Esophagus muscularis mucosa (tissue), 4 donors: ENCODE data around the gene N4BP3. TPM values are rescaled to one million over a fixed set of nuclear protein-coding genes. Genes with fewer than 3 reads are reported as not detected.

Source experiments
- DNase-seq: peaks from one replicate; pipeline ENCODE4 v3.0.0-alpha.2; 2017; ENCODE audit errors: extremely low spot score
- H3K27ac ChIP-seq, 4 donors: fragments of 200-600 bp; sonication (generic); replicated peaks in 1 of 4; 1 replicate in 3 of 4; 2 replicates in 1 of 4; pipeline ENCODE4 v1.5.1; 2016 to 2019; ENCODE audit warnings: mild to moderate bottlenecking in 1 of 4
- H3K27me3 ChIP-seq, 4 donors: fragments of 200-600 bp; sonication (generic); one replicate each; pipeline versions ENCODE4 v1.5.1 to v1.6.0; 2016 to 2019
- H3K36me3 ChIP-seq, 4 donors: fragments of 200-600 bp; sonication (generic); one replicate each; pipeline ENCODE4 v1.5.1; 2016 to 2019
- H3K4me1 ChIP-seq, 4 donors: fragments of 200-600 bp; sonication (generic); one replicate each; pipeline ENCODE4 v1.5.1; 2016 to 2019
- H3K4me3 ChIP-seq, 4 donors: fragments of 200-600 bp; sonication (generic); 1 replicate in 2 of 4; 2 replicates in 2 of 4; pipeline ENCODE4 v1.5.1; 2016 to 2019; ENCODE audit warnings: mild to moderate bottlenecking in 4 of 4, moderate library complexity in 1 of 4
- H3K9me3 ChIP-seq, 4 donors: fragments of 200-600 bp; sonication (generic); 1 replicate in 3 of 4; 2 replicates in 1 of 4; pipeline ENCODE4 v1.5.1; 2016 to 2019
- EP300 ChIP-seq: sonication (generic); formaldehyde crosslinking; IDR thresholded peaks from one replicate; pipeline ENCODE4 v1.6.1; 2017; ENCODE audit warnings: antibody characterized with exemption
- POLR2A ChIP-seq: fragments of 450-650 bp; IDR thresholded peaks from one replicate; pipeline ENCODE4 v1.6.1; 2017; ENCODE audit warnings: antibody characterized with exemption, moderate library complexity, mild to moderate bottlenecking, low read depth
- POLR2AphosphoS5 ChIP-seq, 2 donors: sonication (generic); formaldehyde crosslinking; IDR thresholded peaks; one replicate each; pipeline ENCODE4 v1.6.1; 2017; ENCODE audit warnings: antibody characterized with exemption in 2 of 2
- WGBS: methylation state at CpG from one replicate; pipeline ENCODE4 v1.1.5; 2018; 5-methylcytosine and 5-hydroxymethylcytosine counted together
- intact Hi-C: fragments of 100-400 bp; cut with DNase I; formaldehyde crosslinking; loops from one replicate; pipeline ENCODE4 v1.15.1; 2023
- total RNA-seq, 4 donors: library from RNA; depleted of rRNA; stranded (reverse); fragments of >200 nt; gene quantifications; one replicate each; pipeline versions ENCODE4 v1.1.0 to v1.2.1, GENCODE V29; 2016
- TF ChIP-seq, protein P1 (sequence below), 3 experiments: fragments of 200-600 bp in 2 of 3; fragments of 450-650 bp in 1 of 3; sonication (generic) in 2 of 3; IDR thresholded peaks; one replicate each; pipeline ENCODE4 v1.5.1; 2017 to 2019; ENCODE audit warnings: antibody characterized with exemption in 3 of 3, mild to moderate bottlenecking in 2 of 3, moderate library complexity in 1 of 3

The N4BP3 gene
- total RNA-seq, 4 donors from 2014 or later, result 1.7 to 4.3 (median 2.2) TPM

GRCh38 chr5:178106556-178107239 is 6.6 kb upstream of the N4BP3 start:
- H3K9me3 ChIP-seq, result no peaks in the 10 kb centered on the region
- no peak overlapping the region for H3K27ac ChIP-seq
- no peak for TF ChIP-seq EP300
- TF ChIP-seq POLR2AphosphoS5 (IDR thresholded peaks at IDR 0.05), result no peak
- TF ChIP-seq, protein P1, sequence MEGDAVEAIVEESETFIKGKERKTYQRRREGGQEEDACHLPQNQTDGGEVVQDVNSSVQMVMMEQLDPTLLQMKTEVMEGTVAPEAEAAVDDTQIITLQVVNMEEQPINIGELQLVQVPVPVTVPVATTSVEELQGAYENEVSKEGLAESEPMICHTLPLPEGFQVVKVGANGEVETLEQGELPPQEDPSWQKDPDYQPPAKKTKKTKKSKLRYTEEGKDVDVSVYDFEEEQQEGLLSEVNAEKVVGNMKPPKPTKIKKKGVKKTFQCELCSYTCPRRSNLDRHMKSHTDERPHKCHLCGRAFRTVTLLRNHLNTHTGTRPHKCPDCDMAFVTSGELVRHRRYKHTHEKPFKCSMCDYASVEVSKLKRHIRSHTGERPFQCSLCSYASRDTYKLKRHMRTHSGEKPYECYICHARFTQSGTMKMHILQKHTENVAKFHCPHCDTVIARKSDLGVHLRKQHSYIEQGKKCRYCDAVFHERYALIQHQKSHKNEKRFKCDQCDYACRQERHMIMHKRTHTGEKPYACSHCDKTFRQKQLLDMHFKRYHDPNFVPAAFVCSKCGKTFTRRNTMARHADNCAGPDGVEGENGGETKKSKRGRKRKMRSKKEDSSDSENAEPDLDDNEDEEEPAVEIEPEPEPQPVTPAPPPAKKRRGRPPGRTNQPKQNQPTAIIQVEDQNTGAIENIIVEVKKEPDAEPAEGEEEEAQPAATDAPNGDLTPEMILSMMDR (IDR thresholded peaks at IDR 0.05), result no peak
- TF ChIP-seq POLR2A, result no peak
- peaks cover 0 to 25% (median 0%) of the 10 kb centered on the region in 4 donors for H3K27me3 ChIP-seq
- WGBS, result 76% methylated on average over 8 of the region's 13 CpGs
- intact Hi-C loops, result no loop called here
- peaks cover 0 to 3% (median 0%) of the 10 kb centered on the region in 4 donors for H3K4me1 ChIP-seq
- H3K36me3 ChIP-seq, result no peaks in the 10 kb centered on the region
- DNase-seq, result no peak
- H3K4me3 ChIP-seq, result no peak overlapping the region

GRCh38 chr5:178107756-178108310 is 5.5 kb upstream of the N4BP3 start:
- 73% methylated on average over 5 of the region's 5 CpGs for WGBS
- DNase-seq, result no peak
- H3K9me3 ChIP-seq, result no peaks in the 10 kb centered on the region
- intact Hi-C loops, result no loop called here
- peaks cover 0 to 33% (median 0%) of the 10 kb centered on the region in 4 donors for H3K27me3 ChIP-seq
- TF ChIP-seq POLR2AphosphoS5 (IDR thresholded peaks at IDR 0.05), result no peak
- TF ChIP-seq, protein P1 (IDR thresholded peaks at IDR 0.05), result no peak
- peaks cover 0 to 3% (median 0%) of the 10 kb centered on the region in 4 donors for H3K4me1 ChIP-seq
- no peak overlapping the region for H3K27ac ChIP-seq
- H3K4me3 ChIP-seq, result no peak overlapping the region
- no peaks in the 10 kb centered on the region for H3K36me3 ChIP-seq

- intact Hi-C loops, result no loop called here
- H3K4me1 ChIP-seq, result peaks cover under 1 to 9% (median 6%) of the 10 kb centered on the region in 4 donors
- 88% methylated on average over 7 of the region's 7 CpGs for WGBS
- H3K9me3 ChIP-seq, result no peaks in the 10 kb centered on the region
- H3K27ac ChIP-seq, result no peak overlapping the region
- no peak overlapping the region for H3K4me3 ChIP-seq
- TF ChIP-seq POLR2AphosphoS5 (IDR thresholded peaks at IDR 0.05), result no peak
- no peak for TF ChIP-seq EP300
- no peak for TF ChIP-seq POLR2A
- TF ChIP-seq, protein P1 (IDR thresholded peaks at IDR 0.05), result no peak
- DNase-seq, result no peak
- H3K36me3 ChIP-seq, result no peaks in the 10 kb centered on the region
- peaks cover 0 to 39% (median under 1%) of the 10 kb centered on the region in 4 donors for H3K27me3 ChIP-seq
Measured at GRCh38 chr5:178108446-178108845, 4.9 kb upstream of the N4BP3 start.

- Histone ChIP-seq H3K27ac (no peak overlapping the region), H3K36me3 (no peaks in the 10 kb centered on the region), H3K4me1 (peaks cover 6 to 14% (median 11%) of the 10 kb centered on the region in 4 donors), H3K27me3 (peaks cover 0 to 44% (median 5%) of the 10 kb centered on the region in 4 donors), H3K9me3 (no peaks in the 10 kb centered on the region), H3K4me3 (no peak overlapping the region)
- TF ChIP-seq, protein P1 (IDR thresholded peaks at IDR 0.05), result no peak
- TF ChIP-seq POLR2A, result no peak
- no peak for TF ChIP-seq EP300
- no peak for TF ChIP-seq POLR2AphosphoS5 (IDR thresholded peaks at IDR 0.05)
- DNase-seq, result no peak
- intact Hi-C loops, result no loop called here
Measured at GRCh38 chr5:178108966-178109365, 4.4 kb upstream of the N4BP3 start.
